NCI-H1930 (cell line): ENCODE results near the gene CFAP57.
"Not testable (repeated sequence)": the region's sequence is repeated elsewhere in the genome, so short reads cannot be mapped to it uniquely, and the experiment has no call there.

Source experiments
- DNase-seq, 2 experiments: peaks; one replicate each; lab custom pipeline; 2025; lab: John Stamatoyannopoulos, UW

CFAP57 gene

GRCh38 chr1:43171876-43172526, at the start of gene CFAP57, which contains the start of gene EBNA1BP2:
CFAP57 (plus strand) TSS chr1:43172330; CDS start chr1:43172754, 424 bp downstream.
EBNA1BP2 (minus strand) TSS chr1:43172290; CDS start chr1:43172118, 172 bp downstream.
- peak; percentile 80 to 82 for DNase-seq

- DNase-seq: no peak
Observed at GRCh38 chr1:43123031-43123430, 49.1 kb upstream of the CFAP57 start.

GRCh38 chr1:43128816-43129215, 43.3 kb upstream of the CFAP57 start:
- DNase-seq: no peak

- DNase-seq: no peak
Observed at GRCh38 chr1:43129426-43129825, 42.7 kb upstream of the CFAP57 start.

- DNase-seq: no peak
Observed at GRCh38 chr1:43134068-43134467, 38.1 kb upstream of the CFAP57 start.

GRCh38 chr1:43134640-43135039, 37.5 kb upstream of the CFAP57 start:
- DNase-seq: no peak

- no peak for DNase-seq
Observed at GRCh38 chr1:43135857-43136781, 36.0 kb upstream of the CFAP57 start.

- no peak for DNase-seq
Observed at GRCh38 chr1:43137445-43138052, 34.6 kb upstream of the CFAP57 start.

- DNase-seq: not testable (repeated sequence)
Observed at GRCh38 chr1:43139295-43139694, 32.8 kb upstream of the CFAP57 start.

GRCh38 chr1:43140010-43140409, 32.1 kb upstream of the CFAP57 start:
- no peak for DNase-seq

- no peak for DNase-seq
Observed at GRCh38 chr1:43140583-43140982, 31.5 kb upstream of the CFAP57 start.

- DNase-seq: peak; percentile 38 to 70
Observed at GRCh38 chr1:43143441-43143888, 28.7 kb upstream of the CFAP57 start.

GRCh38 chr1:43144237-43144636, 27.9 kb upstream of the CFAP57 start:
- DNase-seq: no peak

GRCh38 chr1:43147625-43148327, 24.4 kb upstream of the CFAP57 start:
- peak; percentile 87 to 89 for DNase-seq

GRCh38 chr1:43149889-43150288, 22.2 kb upstream of the CFAP57 start:
- DNase-seq: no peak

- DNase-seq: no peak
Observed at GRCh38 chr1:43152866-43153265, 19.3 kb upstream of the CFAP57 start.

- no peak for DNase-seq
Observed at GRCh38 chr1:43153443-43153842, 18.7 kb upstream of the CFAP57 start.

- DNase-seq: no peak
Observed at GRCh38 chr1:43156026-43156425, 16.1 kb upstream of the CFAP57 start.

GRCh38 chr1:43165162-43165561, 7.0 kb upstream of the CFAP57 start:
- no peak for DNase-seq

- DNase-seq: no peak
Observed at GRCh38 chr1:43165765-43166164, 6.4 kb upstream of the CFAP57 start.

- DNase-seq: no peak
Observed at GRCh38 chr1:43171312-43171875, 736 bp upstream of the CFAP57 start.
